Measurements from ENCODE around the gene CCT7. TPM values are rescaled to one million over a fixed set of nuclear protein-coding genes. Genes with fewer than 3 reads are reported as not detected.
A peak's percentile ranks its signal among the peaks of the same experiment; 100 is the strongest.

Gene CCT7
- total RNA-seq, 1 experiment from 2014 or later, result 319 TPM

DNA sequence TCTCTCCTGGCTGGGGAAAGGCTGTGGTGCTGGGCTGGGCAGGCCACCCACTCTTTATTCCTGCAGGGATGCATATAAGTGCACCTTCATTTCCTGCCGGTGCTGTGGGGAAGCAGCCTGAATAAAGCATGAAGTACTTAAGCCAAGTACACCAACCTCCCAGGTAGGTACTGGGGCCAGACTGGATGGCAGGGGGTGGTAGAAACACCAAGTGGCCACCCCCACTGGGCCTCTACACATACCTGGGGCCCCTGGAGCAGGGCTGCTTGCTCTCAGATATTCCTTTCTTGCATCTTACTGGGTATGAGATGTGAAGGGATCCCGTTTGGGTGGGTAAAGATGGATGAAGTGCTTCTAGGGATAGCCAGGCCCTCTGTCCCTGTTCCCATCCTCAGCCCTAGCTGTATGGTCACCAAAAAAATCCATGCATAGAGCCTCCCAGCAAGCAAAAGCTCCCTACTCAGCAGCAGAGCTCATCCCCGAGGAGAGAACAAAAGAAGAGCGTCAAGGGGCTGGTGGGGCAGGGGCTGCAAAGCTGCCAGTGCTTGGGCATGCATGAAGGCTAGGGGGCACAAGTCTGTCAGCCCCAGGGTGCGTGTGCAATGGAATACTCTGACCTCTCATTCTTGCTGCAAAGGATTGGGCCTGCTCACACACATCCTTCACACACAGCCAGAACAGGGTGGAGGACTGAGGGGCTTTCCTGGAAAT, 22.0 kb downstream of the CCT7 start:
- DNase-seq, result peak in 1 of 2 experiments; percentile 27
- ChIA-PET POLR2A (ENCODE audit: unreplicated experiment) (interaction anchor here (0.6 kb wide), 1 partner anchor 196 kb away, joined by 3 read pairs; no protein-coding TSS in a partner anchor), CTCF (interaction anchor here (0.6 kb wide), 1 partner anchor 37 kb away, joined by 3 read pairs; the partner anchor contains the start of gene EGR4)
- Histone ChIP-seq H3K9me2 (ENCODE audit: insufficient read depth) (no peaks in the 10 kb centered on the region), H2AFZ (no peak overlapping the region), H3K9me3 (ENCODE audit: insufficient read depth, low read depth) (no peaks in the 10 kb centered on the region), H4K20me1 (ENCODE audit: insufficient read depth) (peaks cover 21% of the 10 kb centered on the region), H3K4me3 (no peak overlapping the region), H3F3A (ENCODE audit: insufficient read depth, low read depth) (peaks cover 33% of the 10 kb centered on the region), H3K36me3 (ENCODE audit: low read depth) (peaks cover 17% of the 10 kb centered on the region; the same call in 1 of the 2 replicates), H3K4me1 (replicated peaks; ENCODE audit: insufficient read depth) (no peaks in the 10 kb centered on the region; the same call in 1 of the 2 replicates), H3K27me3 (ENCODE audit: insufficient read depth, low read depth) (no peaks in the 10 kb centered on the region), H3K79me2 (ENCODE audit: low read depth) (no peaks in the 10 kb centered on the region), H3K27ac (no peak overlapping the region), H3K4me2 (no peak overlapping the region)
- no TSS peak for BruUV-seq (replicated peaks)
- TF ChIP-seq EZH2 (IDR thresholded peaks at IDR 0.05; ENCODE audit: low read depth) (no peak), CTCF (conservative IDR thresholded peaks at IDR 0.05) (no peak)
- intact Hi-C loops (cut with micrococcal nuclease; ENCODE audit: unreplicated experiment), result no loop called here

- H3K36me3 ChIP-seq (ENCODE audit: low read depth), result peaks cover 16% of the 10 kb centered on the region; the same call in 1 of the 2 replicates
- no peak for TF ChIP-seq CTCF (conservative IDR thresholded peaks at IDR 0.05)
- no peak for TF ChIP-seq EZH2 (IDR thresholded peaks at IDR 0.05; ENCODE audit: low read depth)
- no peaks in the 10 kb centered on the region for H3K27me3 ChIP-seq (ENCODE audit: insufficient read depth, low read depth)
- H3K9me3 ChIP-seq (ENCODE audit: insufficient read depth, low read depth), result no peaks in the 10 kb centered on the region
- no peaks in the 10 kb centered on the region for H3K79me2 ChIP-seq (ENCODE audit: low read depth)
- no peak overlapping the region for H2AFZ ChIP-seq
- H3K27ac ChIP-seq, result no peak overlapping the region
- H3K4me1 ChIP-seq (replicated peaks; ENCODE audit: insufficient read depth), result no peaks in the 10 kb centered on the region; the same call in 1 of the 2 replicates
- H3K4me2 ChIP-seq, result no peak overlapping the region
- POLR2A ChIA-PET (ENCODE audit: unreplicated experiment), result no interaction called here
- H3K4me3 ChIP-seq, result no peak overlapping the region
- DNase-seq, result peak in 1 of 2 experiments; percentile 31
- intact Hi-C loops (cut with micrococcal nuclease; ENCODE audit: unreplicated experiment), result no loop called here
- CTCF ChIA-PET, result no interaction called here
- peaks cover 21% of the 10 kb centered on the region for H4K20me1 ChIP-seq (ENCODE audit: insufficient read depth)
- peaks cover 32% of the 10 kb centered on the region for H3F3A ChIP-seq (ENCODE audit: insufficient read depth, low read depth)
- no TSS peak for BruUV-seq (replicated peaks)
- no peaks in the 10 kb centered on the region for H3K9me2 ChIP-seq (ENCODE audit: insufficient read depth)
These were observed 22.5 kb downstream of the CCT7 start for GRCh38 chr2:73256618-73256922.

DNA sequence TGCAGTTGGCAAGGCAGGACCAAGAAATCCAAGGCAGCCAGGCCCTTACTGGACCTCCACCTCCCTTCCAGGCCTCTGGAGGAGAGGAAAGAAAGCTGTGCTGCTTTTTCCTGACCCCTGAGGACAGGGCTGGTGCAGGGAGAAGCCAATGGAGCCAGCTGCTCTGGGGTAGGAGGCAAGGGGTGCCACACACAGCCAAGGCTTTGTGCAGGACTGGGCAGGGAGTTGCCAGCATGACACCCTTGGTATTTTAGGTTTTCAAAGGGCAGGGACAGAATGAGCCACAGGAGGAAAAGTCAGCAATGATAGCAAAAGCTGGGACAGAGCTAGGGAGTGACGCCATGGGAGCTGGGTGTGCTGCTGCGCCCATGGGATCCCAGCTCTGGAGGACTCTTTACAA, 22.9 kb downstream of the CCT7 start:
- Histone ChIP-seq H3K9me3 (ENCODE audit: insufficient read depth, low read depth) (no peaks in the 10 kb centered on the region), H3K27ac (no peak overlapping the region), H3K79me2 (ENCODE audit: low read depth) (no peaks in the 10 kb centered on the region), H2AFZ (no peak overlapping the region), H4K20me1 (ENCODE audit: insufficient read depth) (peaks cover 21% of the 10 kb centered on the region), H3K4me2 (no peak overlapping the region), H3K4me1 (replicated peaks; ENCODE audit: insufficient read depth) (no peaks in the 10 kb centered on the region; the same call in 1 of the 2 replicates), H3F3A (ENCODE audit: insufficient read depth, low read depth) (peaks cover 28% of the 10 kb centered on the region), H3K36me3 (ENCODE audit: low read depth) (peaks cover 16% of the 10 kb centered on the region; the same call in 1 of the 2 replicates), H3K4me3 (no peak overlapping the region), H3K9me2 (ENCODE audit: insufficient read depth) (no peaks in the 10 kb centered on the region), H3K27me3 (ENCODE audit: insufficient read depth, low read depth) (no peaks in the 10 kb centered on the region)
- ChIA-PET POLR2A (ENCODE audit: unreplicated experiment) (no interaction called here), CTCF (no interaction called here)
- no TSS peak for BruUV-seq (replicated peaks)
- no peak for TF ChIP-seq CTCF (conservative IDR thresholded peaks at IDR 0.05)
- no peak for TF ChIP-seq EZH2 (IDR thresholded peaks at IDR 0.05; ENCODE audit: low read depth)
- intact Hi-C loops (cut with micrococcal nuclease; ENCODE audit: unreplicated experiment), result no loop called here
- DNase-seq, result peak in 1 of 2 experiments; percentile 31
